HL-60/S4 treated with phorbol 12-myristate 13-acetate at 8.2 ng/mL for 4 days and 3 days (cell line): ENCODE results near the gene SYT7.

Experiments used
- in situ Hi-C: fragments of 300-500 bp; cut with MboI; formaldehyde crosslinking; loops from 2 replicates; pipeline ENCODE4 v1.15.0; 2022; ENCODE audit warnings: low sequenced_read_pairs

The SYT7 gene

DNA sequence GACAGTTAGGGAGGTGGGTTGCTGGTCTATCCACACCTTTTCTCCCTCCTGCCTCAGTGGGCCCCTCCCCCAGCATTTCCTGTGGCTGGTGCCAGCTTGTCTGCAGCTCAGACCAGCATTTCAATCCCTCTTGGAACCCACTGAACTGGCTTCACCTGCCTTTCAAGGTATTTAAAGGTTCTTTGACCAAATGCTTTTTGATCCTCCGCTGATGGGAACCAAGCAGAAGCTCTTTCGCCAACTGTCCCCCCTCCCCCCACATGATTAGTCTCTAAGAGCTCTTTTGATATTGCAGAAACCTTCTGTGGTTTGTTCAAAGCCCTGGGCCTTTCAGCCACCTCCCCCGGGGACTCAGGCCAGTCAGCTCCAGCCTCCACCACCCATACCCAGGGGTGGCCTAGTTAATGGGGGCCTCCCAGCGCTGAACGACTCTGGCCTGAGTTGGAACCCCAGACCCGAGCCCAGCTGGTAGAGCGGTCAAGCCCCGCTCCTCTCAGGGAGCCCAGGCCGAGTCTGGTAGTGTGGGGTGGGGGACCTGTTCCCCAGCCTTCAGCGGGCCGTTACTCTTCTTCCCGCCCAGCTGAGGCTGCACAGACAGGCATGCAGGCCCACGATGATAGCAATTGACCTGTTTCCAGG lies 6.0 kb upstream of the SYT7 start:
- in situ Hi-C loops = no loop called here

DNA sequence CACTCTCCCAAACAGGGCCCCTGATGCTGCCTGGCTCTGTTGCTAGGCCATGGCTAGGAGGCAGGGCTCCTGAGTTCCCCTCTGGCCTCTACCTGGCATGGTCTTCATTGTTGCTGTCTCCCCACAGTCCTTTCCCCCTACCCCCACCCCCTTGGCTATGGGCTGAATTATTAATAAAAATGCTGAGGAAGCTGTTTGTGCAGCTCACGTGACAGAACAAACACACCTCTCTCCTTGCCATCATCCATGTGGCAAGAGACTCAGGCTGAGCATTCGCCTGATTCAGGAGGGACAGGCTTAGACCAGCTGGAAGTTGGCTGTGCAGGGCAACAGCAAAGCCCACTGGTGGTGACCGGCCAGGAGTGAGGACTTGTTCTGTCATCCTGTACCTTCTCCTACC lies 4.2 kb upstream of the SYT7 start:
- in situ Hi-C loops = no loop called here

DNA sequence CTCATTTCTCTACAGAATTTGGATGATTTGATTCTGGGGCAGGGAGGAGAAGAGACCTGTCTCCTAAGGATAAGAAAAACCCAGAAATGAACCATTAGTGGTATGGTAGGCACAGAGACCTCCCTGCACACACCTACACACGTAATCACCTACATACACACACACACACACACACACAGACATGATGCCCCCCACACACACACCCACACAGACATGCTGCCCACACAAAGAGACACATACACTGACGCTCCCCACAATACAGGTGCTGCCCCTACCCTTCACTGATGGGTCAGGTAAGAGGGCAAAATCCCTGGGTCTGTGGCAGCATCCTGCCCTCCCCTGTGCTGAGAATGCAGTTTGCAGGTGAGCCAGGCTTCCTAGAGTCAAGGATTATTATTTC lies 1.1 kb upstream of the SYT7 start:
- in situ Hi-C loops = no loop called here

DNA sequence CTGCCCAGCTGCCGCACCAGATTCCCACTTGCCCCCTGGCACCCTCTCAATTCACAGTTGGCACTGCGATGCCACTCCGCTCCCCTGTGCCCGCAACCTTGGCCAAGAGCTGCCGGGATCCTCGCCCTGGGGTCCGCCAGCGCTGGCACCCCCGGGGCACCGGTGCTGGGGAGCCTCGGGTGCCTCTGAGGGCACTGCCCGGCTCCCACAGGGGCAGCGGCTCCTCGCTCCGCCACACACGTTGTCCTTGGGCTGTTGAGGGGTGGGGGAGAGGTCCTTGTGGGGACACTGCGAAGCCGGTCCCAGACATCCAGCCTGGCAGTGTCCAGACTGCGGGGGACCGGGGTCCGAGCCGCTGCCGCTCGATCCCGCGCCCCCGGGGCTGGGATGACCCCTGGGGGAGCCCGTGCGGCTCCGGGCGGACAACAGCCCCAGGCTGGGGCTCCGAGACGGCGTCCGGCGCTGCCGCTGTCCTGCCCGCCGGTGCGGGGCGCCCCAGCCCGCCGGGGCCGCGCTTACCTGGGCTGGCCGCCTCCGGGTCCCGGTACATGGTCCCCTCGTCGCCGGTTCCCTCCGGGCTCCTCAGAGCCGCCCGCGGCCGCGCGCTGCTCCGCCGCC lies 496 bp downstream of the SYT7 start:
- in situ Hi-C loops = no loop called here

DNA sequence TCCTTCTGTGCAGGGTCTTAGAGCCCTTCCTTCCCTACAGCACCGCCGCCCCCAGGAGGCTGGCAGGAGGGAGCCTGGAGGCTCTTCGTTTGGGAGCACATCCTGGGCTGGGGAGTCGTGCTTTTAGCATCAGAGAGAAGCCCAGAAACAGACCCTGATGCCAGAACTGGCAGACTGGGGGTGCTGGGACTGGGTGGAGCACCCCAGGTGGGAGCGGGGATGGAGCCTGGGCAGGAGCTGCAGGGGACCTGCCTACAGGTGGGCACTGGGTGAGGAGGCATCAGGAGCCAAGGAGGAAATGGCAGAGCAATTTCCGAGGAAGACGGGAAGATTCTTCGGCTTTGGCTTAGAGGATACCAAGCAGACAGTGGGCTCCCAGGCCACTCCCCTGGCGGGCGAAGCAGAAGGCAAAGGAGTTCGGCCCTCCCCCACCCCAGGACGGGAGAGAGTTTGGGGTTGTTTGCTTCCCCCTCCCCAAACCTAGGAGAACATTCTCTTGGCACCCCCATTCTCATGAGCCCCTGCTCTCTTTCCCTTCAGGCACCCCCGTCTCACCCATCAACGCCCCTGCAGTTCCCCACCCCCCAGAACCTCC lies 1.1 kb downstream of the SYT7 start:
- in situ Hi-C loops = no loop called here

DNA sequence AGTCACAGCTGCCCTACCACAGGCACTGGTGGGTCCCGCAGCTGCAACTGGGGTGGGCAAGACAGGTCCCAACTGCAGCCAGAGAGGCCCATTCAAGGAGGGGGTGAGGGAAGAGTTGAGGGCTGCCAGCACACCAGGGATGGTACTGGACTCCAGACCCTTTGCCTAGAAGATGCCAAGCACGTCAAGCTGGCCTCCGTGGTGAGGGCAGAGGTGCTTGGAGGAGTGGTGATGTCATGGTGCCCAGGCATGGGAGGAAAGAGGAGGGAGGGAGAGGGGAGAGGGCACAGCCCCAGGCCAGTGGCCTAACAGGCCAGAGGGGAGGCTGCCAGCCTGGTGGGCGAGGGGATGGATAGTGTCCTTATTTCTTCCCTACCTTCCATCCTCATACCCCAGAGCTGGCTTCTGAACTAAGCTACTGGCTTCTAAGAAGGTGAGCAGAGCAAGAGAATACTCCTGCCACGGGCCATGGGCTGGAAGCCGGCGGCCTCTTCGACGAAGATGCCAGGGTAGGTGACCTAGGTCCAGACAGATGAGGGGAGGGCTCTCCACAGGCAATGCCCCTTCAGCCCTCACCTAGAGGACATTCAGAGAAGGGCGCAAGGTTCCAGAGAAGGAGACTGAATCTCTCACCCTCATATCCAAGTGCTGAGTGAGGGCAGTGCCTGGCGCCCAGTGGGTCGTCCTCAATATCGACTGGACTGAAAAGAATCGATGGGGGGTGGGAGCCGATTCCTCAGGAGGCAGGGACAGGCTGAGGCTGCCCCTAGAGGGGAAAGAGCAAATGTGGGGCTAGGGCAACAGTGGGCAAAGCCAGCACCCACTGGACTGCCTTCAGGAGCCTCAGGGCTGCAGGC lies 1.8 kb downstream of the SYT7 start:
- in situ Hi-C loops = no loop called here

DNA sequence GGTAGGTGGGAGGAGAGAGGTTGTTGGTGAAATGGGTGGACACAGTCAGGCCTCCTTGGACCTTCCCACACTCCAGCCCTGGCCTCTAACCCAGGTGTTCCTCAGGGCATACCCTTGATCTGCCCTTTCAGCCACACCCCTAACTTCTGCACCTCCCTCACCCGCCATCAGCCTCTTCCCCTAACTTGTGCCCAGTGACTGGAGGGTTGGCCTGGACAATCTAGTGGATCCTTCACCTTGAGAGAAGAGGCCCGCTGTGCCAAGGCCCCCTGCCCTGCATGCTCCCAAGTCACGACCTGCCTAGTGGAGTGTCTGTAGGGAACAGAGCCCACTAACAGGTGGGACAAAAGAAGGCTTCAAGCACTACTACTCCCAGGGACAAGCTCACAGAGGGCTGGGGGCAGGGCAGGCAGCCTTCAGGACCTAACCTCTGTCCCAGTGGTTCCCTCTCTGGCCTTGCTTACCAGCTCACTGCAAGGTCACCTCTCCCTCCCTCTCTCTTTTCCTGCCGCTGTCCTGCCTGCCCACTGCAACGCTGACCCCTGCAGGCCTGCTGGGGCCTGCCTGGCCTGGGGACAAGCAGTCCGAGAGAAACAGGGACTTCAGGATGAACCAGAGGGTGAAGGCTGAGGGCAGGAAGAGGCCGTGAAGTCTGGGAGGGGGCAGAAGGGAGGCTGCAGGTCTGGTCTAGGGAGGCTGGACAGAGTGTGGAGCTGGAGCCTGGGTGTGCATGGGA lies 3.3 kb downstream of the SYT7 start:
- in situ Hi-C loops = no loop called here

DNA sequence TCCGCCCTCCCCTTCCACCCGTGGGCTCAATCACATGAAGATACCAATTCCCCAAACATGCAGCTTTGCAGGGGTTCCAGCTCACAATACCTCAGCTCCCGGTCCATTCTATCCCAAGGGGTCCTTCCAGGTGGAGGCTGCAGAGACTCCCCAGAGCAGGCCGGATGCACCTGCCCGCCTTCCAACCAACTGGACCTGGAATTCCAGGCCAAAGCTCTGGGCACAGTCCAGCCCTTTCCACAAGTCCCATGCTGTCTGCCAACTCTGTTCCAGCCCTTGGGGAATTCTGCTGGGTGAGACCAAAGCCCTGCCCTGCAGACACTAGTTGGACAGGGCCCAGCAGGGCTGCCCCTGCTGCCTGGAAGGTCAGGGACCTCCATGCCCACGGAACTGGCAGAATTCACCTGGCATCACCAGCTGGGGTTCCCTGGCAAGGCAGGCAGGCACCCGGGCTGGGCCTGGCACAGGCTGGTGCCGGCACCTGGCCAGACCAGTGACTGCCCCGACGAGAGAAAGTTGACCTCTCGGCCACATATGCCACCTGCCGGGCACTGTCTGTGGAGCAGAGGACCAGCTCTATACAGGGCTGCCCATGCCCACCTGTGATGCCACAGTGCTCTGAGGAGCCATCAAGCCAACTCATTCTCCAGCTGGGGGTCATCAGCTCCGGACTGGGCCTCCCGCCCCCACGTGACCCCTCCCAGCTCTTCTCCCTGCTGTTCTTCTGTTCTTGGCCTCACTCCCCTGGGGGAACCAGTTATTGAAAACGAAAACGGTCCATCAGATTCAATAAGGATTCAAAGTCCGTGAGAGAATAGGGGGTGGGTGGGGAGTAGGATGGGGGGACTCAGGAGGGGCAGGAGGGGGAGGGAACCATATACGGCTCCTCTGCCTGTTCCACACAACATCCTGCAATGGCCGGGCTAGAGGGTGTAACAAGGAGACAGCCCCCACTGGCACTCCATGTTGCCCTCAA lies 4.7 kb downstream of the SYT7 start:
- in situ Hi-C loops = no loop called here

DNA sequence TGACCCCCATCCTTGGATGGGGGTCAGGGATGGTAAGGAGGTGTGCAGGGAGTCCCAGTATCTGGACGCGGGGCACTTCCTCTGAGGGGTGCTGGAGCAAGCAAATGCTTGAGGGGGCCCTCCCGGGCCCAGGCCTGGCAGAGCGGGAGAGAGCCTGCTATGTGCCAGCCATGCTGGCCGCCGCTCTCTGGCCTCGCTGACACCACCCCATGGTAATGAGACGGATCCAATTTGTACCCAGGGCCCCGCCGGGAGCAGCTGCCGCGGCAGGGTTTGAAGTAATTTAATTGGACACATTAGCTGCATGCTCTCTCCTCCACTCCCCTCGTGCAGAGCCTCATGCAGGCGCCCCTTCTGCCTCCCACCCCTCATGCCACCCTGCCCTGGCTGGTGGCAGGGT lies 6.3 kb downstream of the SYT7 start:
- in situ Hi-C loops = no loop called here

DNA sequence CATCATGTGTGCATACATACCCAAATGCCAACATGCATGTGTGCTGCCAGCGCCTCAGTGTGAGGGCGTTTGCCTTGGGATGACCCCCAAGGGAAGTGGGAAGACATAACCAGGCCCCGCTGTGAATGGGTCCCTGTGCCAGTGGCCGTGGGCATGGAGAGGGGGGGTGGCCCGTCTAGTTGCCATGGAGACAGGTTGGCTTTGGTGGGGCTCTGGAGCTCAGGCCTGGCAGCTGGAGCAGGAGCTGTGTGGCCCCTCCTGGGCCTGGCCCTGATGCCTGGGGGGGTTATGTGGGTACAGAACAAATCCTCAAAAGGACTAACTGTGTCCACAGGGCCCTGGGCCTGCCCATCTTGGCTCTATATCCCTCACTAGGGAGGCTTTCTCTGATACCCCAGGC lies 8.0 kb downstream of the SYT7 start:
- in situ Hi-C loops = no loop called here

DNA sequence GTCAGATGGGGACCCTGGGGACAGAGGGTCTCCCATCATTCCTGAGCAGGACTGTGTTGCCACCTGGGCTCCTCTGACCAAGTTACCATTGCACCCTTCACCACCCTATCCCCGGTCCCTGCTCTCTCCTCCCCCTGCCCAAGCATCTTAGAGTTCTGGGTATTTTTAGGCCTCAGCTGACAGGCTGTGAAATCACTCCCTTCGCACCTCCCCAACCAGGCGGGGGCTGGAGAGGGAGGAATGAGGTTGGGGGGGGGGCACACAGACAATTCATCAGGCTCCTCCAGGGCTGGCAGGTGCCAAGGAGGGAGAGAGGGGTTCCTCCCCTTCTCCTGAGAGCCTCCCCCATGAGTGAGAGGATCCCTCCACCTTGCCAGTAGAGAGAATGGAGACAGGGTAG lies 9.0 kb downstream of the SYT7 start:
- in situ Hi-C loops = no loop called here

DNA sequence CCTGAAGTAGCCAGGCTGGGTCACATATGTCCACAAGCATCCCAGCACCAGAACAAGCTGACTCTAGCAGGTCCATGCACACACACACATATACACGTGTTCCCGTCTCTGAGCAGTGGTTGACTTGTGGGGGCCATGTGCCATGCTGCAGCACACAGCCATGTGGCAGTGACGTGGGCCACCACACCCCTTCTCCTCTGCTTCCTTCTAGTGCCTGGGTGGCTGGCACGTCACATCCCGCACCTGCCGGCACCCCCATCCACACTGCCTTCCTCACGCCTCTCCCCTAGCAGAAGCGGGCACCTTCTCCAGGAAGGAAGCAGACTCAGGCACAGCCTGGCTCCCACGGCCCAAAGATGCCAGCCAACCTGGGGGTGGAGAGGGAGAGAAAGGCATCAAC lies 9.5 kb downstream of the SYT7 start:
- in situ Hi-C loops = no loop called here

DNA sequence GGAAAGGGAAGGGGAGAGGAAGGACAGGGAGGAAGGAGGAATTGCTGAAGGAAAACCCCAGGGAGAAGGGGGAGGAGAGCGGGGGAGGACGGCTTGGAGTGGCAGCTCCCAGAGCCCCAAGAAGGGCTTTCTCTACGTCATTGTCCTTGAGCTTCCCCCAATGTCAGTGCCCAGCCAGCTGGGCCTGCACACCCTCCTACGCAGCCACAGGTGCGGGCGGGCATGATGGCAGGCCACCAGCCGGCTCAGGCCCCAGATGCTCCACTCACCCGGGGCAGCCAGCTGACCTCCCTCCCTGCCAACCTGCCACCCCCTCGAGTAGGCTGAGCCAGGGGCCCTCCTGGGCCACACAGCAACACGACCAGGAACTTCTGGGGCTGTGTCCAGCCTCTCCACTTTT lies 11.2 kb downstream of the SYT7 start:
- in situ Hi-C loops = no loop called here

DNA sequence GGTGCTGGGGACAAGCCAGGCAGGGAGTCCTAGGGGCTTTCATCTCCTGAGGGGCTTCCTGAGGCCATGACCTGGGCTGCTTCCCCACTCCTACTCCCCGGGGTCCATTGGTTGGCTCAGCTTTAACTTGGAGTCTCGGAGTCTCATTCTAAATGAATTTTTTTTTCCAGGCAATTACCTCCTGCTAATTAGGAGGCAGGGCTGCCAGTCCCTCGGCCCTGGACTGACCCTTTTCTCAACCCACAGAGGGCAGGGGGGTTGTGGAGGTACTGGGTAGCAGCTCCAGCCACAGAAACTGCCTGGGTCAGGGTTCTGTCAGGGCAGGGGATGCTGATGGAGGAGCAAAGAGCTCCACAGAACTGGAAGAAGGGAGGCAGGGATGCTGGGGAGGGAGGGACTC lies 11.9 kb downstream of the SYT7 start:
- in situ Hi-C loops = no loop called here

DNA sequence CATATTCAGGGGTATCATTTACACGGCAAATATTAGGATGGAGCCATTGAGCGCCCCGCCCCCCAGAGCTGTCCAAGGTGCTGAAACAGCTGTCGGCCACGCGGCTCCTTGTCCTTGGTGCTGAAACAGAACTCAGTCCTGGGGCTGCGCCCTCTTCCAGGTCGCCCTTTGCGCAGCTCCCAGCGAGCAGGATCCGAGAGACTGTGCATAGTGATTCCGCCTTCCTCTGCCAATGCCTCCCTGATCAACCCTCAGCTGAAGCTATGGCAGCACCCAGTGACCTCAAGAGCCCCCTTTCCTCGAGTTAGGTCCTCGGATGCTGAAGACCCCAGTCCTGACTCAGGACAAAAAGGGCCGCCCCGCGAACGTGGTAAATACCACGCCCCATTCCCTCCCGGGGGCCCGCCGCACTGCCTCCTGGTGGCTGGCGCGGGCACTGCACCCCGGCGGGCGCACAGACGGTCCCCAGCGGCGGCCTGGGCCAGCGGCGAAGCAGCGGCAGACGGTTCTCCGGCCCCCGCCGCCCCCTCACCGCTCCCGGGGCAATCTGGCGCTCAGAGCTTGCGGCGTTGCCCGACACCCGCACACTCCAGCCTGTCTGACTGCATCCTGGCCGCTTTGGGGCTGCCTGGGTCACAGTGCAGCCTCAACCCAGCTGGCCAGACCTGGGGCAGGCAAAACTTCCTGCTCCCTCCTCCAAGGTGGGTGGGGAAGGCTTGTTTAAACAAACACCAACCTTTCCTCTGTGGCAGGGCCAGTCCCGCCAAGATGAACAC lies 13.4 kb downstream of the SYT7 start:
- in situ Hi-C loops = no loop called here

DNA sequence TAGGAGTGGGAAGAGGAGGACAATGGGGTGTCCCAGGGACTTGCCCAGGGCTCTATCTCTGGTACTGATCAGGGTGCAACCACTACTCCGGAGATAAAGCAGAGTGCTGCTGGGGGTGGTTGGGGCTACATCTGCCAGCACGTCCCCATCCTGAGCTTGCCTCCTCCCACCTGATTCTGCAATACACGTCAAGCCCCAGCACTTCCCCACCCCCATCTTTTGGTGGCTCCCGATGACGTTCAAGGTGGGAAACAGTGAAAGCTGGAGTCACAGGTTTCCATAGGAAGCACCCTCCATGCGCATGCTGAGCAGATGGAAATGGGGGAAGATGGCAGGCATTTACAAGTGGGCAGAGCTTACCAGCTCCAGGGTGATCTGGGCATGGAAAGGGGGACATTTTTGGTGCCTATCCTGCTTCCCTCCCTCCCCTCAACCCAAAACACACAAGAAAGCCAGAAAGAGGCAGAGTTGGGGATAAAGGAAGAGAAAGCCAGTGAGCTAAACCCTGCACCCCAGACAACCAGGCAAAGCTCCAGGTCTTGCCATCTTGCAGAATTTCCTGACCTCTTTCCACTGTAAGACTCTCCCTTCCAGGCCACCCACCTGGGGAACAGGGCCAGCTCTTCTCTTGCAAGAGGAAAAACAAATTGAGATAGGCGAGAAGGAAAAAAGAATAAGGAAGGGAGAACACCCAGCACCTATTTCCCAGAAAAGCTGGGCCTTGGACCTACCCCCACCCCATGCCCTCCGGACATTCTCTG lies 15.8 kb downstream of the SYT7 start:
- in situ Hi-C loops = no loop called here

DNA sequence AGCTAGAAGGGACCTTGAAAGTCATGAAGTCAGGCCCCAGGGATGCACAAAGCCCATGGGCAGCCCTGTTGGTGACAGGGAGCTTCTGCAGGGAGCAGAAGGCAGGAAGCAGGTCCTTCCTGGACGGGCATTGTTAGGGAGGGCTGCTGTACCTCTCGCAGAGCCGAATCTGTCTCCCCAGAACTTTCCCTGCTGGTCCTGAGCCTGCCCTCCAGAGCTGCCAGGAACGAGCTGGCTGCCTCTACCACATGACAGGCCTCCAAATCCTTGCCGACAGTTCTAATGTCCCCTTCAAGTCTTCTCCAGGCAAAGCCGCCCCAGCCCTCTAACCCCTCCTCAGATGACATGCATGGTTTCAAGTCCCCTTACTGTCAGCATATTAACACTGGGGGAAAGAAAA lies 20.1 kb downstream of the SYT7 start:
- in situ Hi-C loops = no loop called here

DNA sequence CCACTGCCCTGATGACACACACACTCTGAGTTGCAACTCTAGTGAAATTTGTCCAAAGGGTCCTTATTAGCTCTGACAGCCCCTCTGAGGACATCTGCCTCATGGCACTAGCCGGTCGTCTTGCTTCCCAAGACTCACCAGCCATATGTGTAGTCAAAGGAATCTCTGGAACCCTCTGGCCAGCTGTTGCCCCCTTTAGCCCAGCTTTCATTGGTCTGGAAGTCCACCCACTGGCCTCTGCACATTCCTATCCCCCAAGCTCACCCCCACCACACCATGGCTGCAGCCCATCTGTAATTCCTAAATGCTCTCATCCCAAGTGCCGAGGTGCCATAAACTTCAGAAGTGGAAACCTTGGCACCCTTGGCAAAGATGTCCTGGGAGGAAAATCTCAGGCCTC lies 24.3 kb downstream of the SYT7 start:
- in situ Hi-C loops = no loop called here

DNA sequence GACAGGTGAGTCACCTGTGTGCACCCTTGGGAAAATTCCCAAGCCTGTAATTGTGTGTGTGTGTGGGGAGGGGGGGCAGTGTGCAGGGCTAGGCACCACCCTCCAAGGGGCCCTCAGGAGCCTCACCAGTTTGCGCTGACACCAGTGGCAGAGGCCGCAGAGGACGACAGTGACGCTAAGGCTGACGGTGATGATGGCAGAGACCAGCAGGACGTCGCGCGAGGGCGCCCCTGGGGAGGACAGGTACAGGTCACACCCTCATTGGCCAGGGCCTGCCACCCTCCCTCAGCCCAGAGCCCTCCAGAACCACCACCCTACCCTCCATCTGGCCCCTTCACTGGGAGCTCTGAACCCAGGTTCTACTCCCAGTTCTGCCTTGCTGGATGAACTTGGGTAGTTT lies 24.9 kb downstream of the SYT7 start:
- in situ Hi-C loops = no loop called here
